IMR-90 (cell line): ENCODE results near the gene NPEPPS. TPM values are rescaled to one million over a fixed set of nuclear protein-coding genes. Genes with fewer than 3 reads are reported as not detected.
A peak's percentile ranks its signal among the peaks of the same experiment; 100 is the strongest.
"Not testable (repeated sequence)": the region's sequence is repeated elsewhere in the genome, so short reads cannot be mapped to it uniquely, and the experiment has no call there.

Source experiments
- ATAC-seq: fragments of 200-7000 bp; cut with Tn5 transposase; 2 replicates; pipeline ENCODE4 v1.9.1; 2020; ENCODE audit warnings: low read depth, mild to moderate bottlenecking, moderate library complexity
- BruUV-seq: library from RNA; stranded (reverse); fragments of 400-500 nt; replicated peaks from 2 replicates; lab custom pipeline; 2021; lab: Mats Ljungman, UMichigan
- CTCF ChIA-PET: fragments of 300-600 bp; formaldehyde crosslinking; extraction: SDS; loops from one replicate; lab custom pipeline; 2021; ENCODE audit warnings: antibody characterized with exemption; lab: Yijun Ruan, JAX
- POLR2A ChIA-PET: fragments of 300-600 bp; sonication (Branson Sonifier 250); formaldehyde crosslinking; loops from one replicate; lab custom pipeline; 2022; ENCODE audit warnings: antibody characterized with exemption; ENCODE audit not compliant: unreplicated experiment; lab: Charles Lee
- DNase-seq: peaks from one replicate; pipeline ENCODE4 v3.0.0; 2013
- H2AFZ ChIP-seq: replicated peaks from 2 replicates; pipeline ENCODE3; 2013; ENCODE audit warnings: low read length, mild to moderate bottlenecking; ENCODE audit not compliant: poor library complexity
- H2AK5ac ChIP-seq: 2 replicates; pipeline ENCODE4 v1.6.1; 2013; ENCODE audit warnings: low read depth, low read length, inconsistent platforms
- H2AK9ac ChIP-seq: replicated peaks from 2 replicates; pipeline ENCODE3; 2013; ENCODE audit warnings: mild to moderate bottlenecking, low read depth, low read length, moderate library complexity; ENCODE audit not compliant: poor library complexity
- H2BK120ac ChIP-seq: 2 replicates; pipeline ENCODE4 v1.6.1; 2013; ENCODE audit warnings: low read depth, low read length, inconsistent platforms
- H2BK15ac ChIP-seq: 3 replicates; pipeline ENCODE4 v1.6.1; 2013; ENCODE audit warnings: low read depth, low read length, inconsistent platforms
- H2BK20ac ChIP-seq: 2 replicates; pipeline ENCODE4 v1.6.1; 2013; ENCODE audit warnings: low read depth, mild to moderate bottlenecking, inconsistent platforms, low read length, moderate library complexity
- H2BK5ac ChIP-seq: 2 replicates; pipeline ENCODE4 v1.6.1; 2013; ENCODE audit warnings: mild to moderate bottlenecking, low read depth, low read length, inconsistent platforms; ENCODE audit not compliant: poor library complexity, severe bottlenecking
- H3K14ac ChIP-seq: replicated peaks from 2 replicates; pipeline ENCODE4 v1.6.1; 2013; ENCODE audit warnings: low read depth, low read length, inconsistent platforms
- H3K18ac ChIP-seq: 2 replicates; pipeline ENCODE4 v1.6.1; 2013; ENCODE audit warnings: low read depth, low read length, control low read depth
- H3K23ac ChIP-seq: 2 replicates; pipeline ENCODE4 v1.6.1; 2013; ENCODE audit warnings: low read depth, low read length, inconsistent platforms
- H3K27ac ChIP-seq: 2 replicates; pipeline ENCODE4 v1.5.1; 2013; ENCODE audit warnings: mild to moderate bottlenecking, control low read depth, low read length; ENCODE audit not compliant: insufficient read depth
- H3K27me3 ChIP-seq: 2 replicates; pipeline ENCODE4 v1.6.1; 2013; ENCODE audit warnings: low read length; ENCODE audit not compliant: control insufficient read depth, insufficient read depth
- H3K36me3 ChIP-seq: 2 replicates; pipeline ENCODE4 v1.6.1; 2013; ENCODE audit warnings: low read length, mixed read lengths; ENCODE audit not compliant: control insufficient read depth, insufficient read depth
- H3K4ac ChIP-seq: 2 replicates; pipeline ENCODE4 v1.6.1; 2013; ENCODE audit warnings: low read depth, low read length, inconsistent platforms
- H3K4me1 ChIP-seq: 2 replicates; pipeline ENCODE4 v1.6.1; 2013; ENCODE audit warnings: low read length, mixed read lengths; ENCODE audit not compliant: control insufficient read depth, insufficient read depth
- H3K4me2 ChIP-seq: 2 replicates; pipeline ENCODE4 v1.6.1; 2013; ENCODE audit warnings: low read depth, mild to moderate bottlenecking, control low read depth, low read length, moderate library complexity
- H3K4me3 ChIP-seq: 2 replicates; pipeline ENCODE4 v1.5.1; 2013; ENCODE audit warnings: low read depth, mild to moderate bottlenecking, control low read depth, low read length, moderate library complexity; ENCODE audit not compliant: insufficient read depth
- H3K56ac ChIP-seq: 2 replicates; pipeline ENCODE4 v1.6.1; 2013; ENCODE audit warnings: low read length, inconsistent platforms; ENCODE audit not compliant: insufficient read depth; ENCODE audit errors: extremely low read depth
- H3K79me1 ChIP-seq, 2 experiments: 2 replicates each; pipeline ENCODE4 v1.6.1; 2013; ENCODE audit warnings: low read length in 2 of 2, inconsistent platforms in 1 of 2, low read depth in 1 of 2
- H3K9ac ChIP-seq: 2 replicates; pipeline ENCODE4 v1.6.1; 2013; ENCODE audit warnings: low read depth, low read length, control low read depth
- H3K9me1 ChIP-seq: 2 replicates; pipeline ENCODE4 v1.6.1; 2013; ENCODE audit warnings: low read length, inconsistent platforms; ENCODE audit not compliant: insufficient read depth
- H3K9me3 ChIP-seq: 2 replicates; pipeline ENCODE4 v1.6.1; 2013; ENCODE audit warnings: low read length; ENCODE audit not compliant: control insufficient read depth, insufficient read depth
- H4K20me1 ChIP-seq: 2 replicates; pipeline ENCODE4 v1.6.1; 2013; ENCODE audit warnings: low read length, inconsistent platforms; ENCODE audit not compliant: insufficient read depth
- H4K5ac ChIP-seq: 2 replicates; pipeline ENCODE4 v1.6.1; 2013; ENCODE audit warnings: mild to moderate bottlenecking, low read depth, low read length, control low read depth
- H4K8ac ChIP-seq, 2 experiments: 2 replicates each; pipeline ENCODE4 v1.6.1; 2013; ENCODE audit warnings: low read depth in 2 of 2, low read length in 2 of 2, control low read depth in 1 of 2, inconsistent platforms in 1 of 2
- H4K91ac ChIP-seq: 2 replicates; pipeline ENCODE4 v1.6.1; 2013; ENCODE audit warnings: low read depth, low read length, inconsistent platforms; ENCODE audit not compliant: insufficient read depth
- WGBS, 2 experiments: methylation state at CpG; one replicate each; pipeline versions ENCODE4 v1.1.5 to v1.1.7; 2013; ENCODE audit warnings: missing lambda C conversion rate in 2 of 2; ENCODE audit not compliant: insufficient read length in 1 of 2; ENCODE audit errors: extremely low coverage in 2 of 2; 5-methylcytosine and 5-hydroxymethylcytosine counted together
- dilution Hi-C: fragments of 300-500 bp; cut with HindIII; formaldehyde crosslinking; loops from one replicate; pipeline ENCODE4 v1.14.3; 2018; ENCODE audit warnings: low sequenced_read_pairs; ENCODE audit not compliant: unreplicated experiment
- in situ Hi-C: fragments of 300-500 bp; cut with MboI; formaldehyde crosslinking; loops from 3 replicates; pipeline ENCODE4 v1.14.3; 2019; ENCODE audit warnings: low sequenced_read_pairs, inconsistent platforms, mixed read lengths
- intact Hi-C: fragments of 100-400 bp; cut with micrococcal nuclease; formaldehyde crosslinking; loops from 2 replicates; pipeline ENCODE4 v1.10.0; 2022
- polyA plus RNA-seq, 3 experiments: library from polyadenylated mRNA; depleted of rRNA; stranded (reverse); fragments of >200 nt; gene quantifications; 2 replicates each; pipeline ENCODE4 v1.2.3, GENCODE V29; 2012; ENCODE audit warnings: low replicate concordance in 1 of 3
- total RNA-seq: library from RNA; depleted of rRNA; stranded (reverse); fragments of >200 nt; gene quantifications from 2 replicates; pipeline ENCODE4 v1.2.3, GENCODE V29; 2012

Gene NPEPPS
- total and polyA plus RNA-seq, 2 of the 4 experiments (the other 2 are of a cell fraction): 54.1 to 64.6 TPM

GRCh38 chr17:47491841-47492212 lies 39.1 kb upstream of the NPEPPS start:
- H3K36me3 ChIP-seq, H3K9me3 ChIP-seq, H3K79me1 ChIP-seq, H2BK120ac ChIP-seq, H2AK5ac ChIP-seq, H2BK20ac ChIP-seq, H3K4me1 ChIP-seq, H2AFZ ChIP-seq, H3K27ac ChIP-seq, H3K9me1 ChIP-seq, H4K91ac ChIP-seq, H4K20me1 ChIP-seq, dilution Hi-C loops, H3K27me3 ChIP-seq, H3K18ac ChIP-seq, DNase-seq, H2AK9ac ChIP-seq, CTCF ChIA-PET, H3K56ac ChIP-seq, ATAC-seq, H2BK5ac ChIP-seq, POLR2A ChIA-PET, intact Hi-C loops, H2BK15ac ChIP-seq: not testable (repeated sequence)
- Histone ChIP-seq H3K14ac (0 out of 2 replicates have a peak overlapping the region, but pooled peaks have one; percentile 81), H3K4me3 (peak overlapping the region; percentile 63), H3K4ac (peak overlapping the region; percentile 78; the same call in 1 of the 2 replicates), H4K8ac (peak overlapping the region; percentile 55 to 93; a peak in 3 of 4 replicates), H3K4me2 (peak overlapping the region; percentile 86), H3K23ac (0 out of 2 replicates have a peak overlapping the region, but pooled peaks have one; percentile 12), H3K9ac (peak overlapping the region; percentile 54), H4K5ac (peak overlapping the region; percentile 62; the same call in 1 of the 2 replicates)
- TSS peak; percentile 52 for BruUV-seq
- in situ Hi-C loops: loop anchor here (10.0 kb wide), 1 partner anchor 123 kb away; no protein-coding TSS in a partner anchor
- 0% methylated on average over 4 of the region's 15 CpGs; no CpG with 5 or more reads in 1 of the 2 experiments for WGBS, 2 experiments

GRCh38 chr17:47499074-47499473 lies 31.8 kb upstream of the NPEPPS start:
- H3K36me3 ChIP-seq, H3K14ac ChIP-seq, H3K4ac ChIP-seq, H2BK20ac ChIP-seq, DNase-seq, ATAC-seq, H3K4me1 ChIP-seq, intact Hi-C loops, H2AK5ac ChIP-seq, H3K4me2 ChIP-seq, dilution Hi-C loops, H3K9ac ChIP-seq, POLR2A ChIA-PET, H3K4me3 ChIP-seq, H3K79me1 ChIP-seq, H2AK9ac ChIP-seq, H2BK120ac ChIP-seq, H4K8ac ChIP-seq, H4K5ac ChIP-seq, H3K27me3 ChIP-seq, H4K20me1 ChIP-seq, H4K91ac ChIP-seq, H2BK5ac ChIP-seq, CTCF ChIA-PET, H3K27ac ChIP-seq, H3K9me3 ChIP-seq, H3K9me1 ChIP-seq, H2AFZ ChIP-seq, BruUV-seq, H3K56ac ChIP-seq, H3K18ac ChIP-seq, H2BK15ac ChIP-seq, H3K23ac ChIP-seq: not testable (repeated sequence)
- WGBS, 2 experiments: no CpG with 5 or more reads among the region's 1 CpG
- in situ Hi-C loops: loop anchor here (10.0 kb wide), 1 partner anchor 116 kb away; no protein-coding TSS in a partner anchor
